Measurements from ENCODE around the gene ZNF296.

ZNF296 gene

GRCh38 chr19:45097776-45098520 is 21.7 kb upstream of the ZNF296 start:
- Histone ChIP-seq H3K9me2 (replicated peaks; ENCODE audit: insufficient read depth, low read length) (no peaks in the 10 kb centered on the region), H3K27me3 (replicated peaks; ENCODE audit: insufficient read depth, low read length) (no peaks in the 10 kb centered on the region), H3K4me2 (ENCODE audit: low read depth, low read length) (no peak overlapping the region), H3K9me3 (replicated peaks; ENCODE audit: insufficient read depth, low read length) (no peaks in the 10 kb centered on the region), H3K27ac (ENCODE audit: low read length) (no peak overlapping the region), H3K36me3 (replicated peaks; ENCODE audit: insufficient read depth, low read length) (no peaks in the 10 kb centered on the region), H3K4me3 (ENCODE audit: low read length) (no peak overlapping the region), H3K79me2 (ENCODE audit: low read length) (peaks cover 100% of the 10 kb centered on the region), H3F3A (ENCODE audit: insufficient read depth, low read length) (peaks cover 8% of the 10 kb centered on the region; the same call in 1 of the 2 replicates), H2AFZ (ENCODE audit: low read length) (no peak overlapping the region), H3K9ac (ENCODE audit: low read length) (no peak overlapping the region), H4K20me1 (ENCODE audit: insufficient read depth, low read length) (peaks cover 12% of the 10 kb centered on the region; the same call in 1 of the 2 replicates), H3K4me1 (ENCODE audit: low read length) (peaks cover 11% of the 10 kb centered on the region)
- DNase-seq = no peak
- TF ChIP-seq, protein P1, sequence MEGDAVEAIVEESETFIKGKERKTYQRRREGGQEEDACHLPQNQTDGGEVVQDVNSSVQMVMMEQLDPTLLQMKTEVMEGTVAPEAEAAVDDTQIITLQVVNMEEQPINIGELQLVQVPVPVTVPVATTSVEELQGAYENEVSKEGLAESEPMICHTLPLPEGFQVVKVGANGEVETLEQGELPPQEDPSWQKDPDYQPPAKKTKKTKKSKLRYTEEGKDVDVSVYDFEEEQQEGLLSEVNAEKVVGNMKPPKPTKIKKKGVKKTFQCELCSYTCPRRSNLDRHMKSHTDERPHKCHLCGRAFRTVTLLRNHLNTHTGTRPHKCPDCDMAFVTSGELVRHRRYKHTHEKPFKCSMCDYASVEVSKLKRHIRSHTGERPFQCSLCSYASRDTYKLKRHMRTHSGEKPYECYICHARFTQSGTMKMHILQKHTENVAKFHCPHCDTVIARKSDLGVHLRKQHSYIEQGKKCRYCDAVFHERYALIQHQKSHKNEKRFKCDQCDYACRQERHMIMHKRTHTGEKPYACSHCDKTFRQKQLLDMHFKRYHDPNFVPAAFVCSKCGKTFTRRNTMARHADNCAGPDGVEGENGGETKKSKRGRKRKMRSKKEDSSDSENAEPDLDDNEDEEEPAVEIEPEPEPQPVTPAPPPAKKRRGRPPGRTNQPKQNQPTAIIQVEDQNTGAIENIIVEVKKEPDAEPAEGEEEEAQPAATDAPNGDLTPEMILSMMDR (IDR thresholded peaks at IDR 0.05; ENCODE audit: low read length) = no peak
- no peak for TF ChIP-seq EZH2 (optimal IDR thresholded peaks at IDR 0.05; ENCODE audit: low read depth, low read length)
- no peak for TF ChIP-seq EZH2phosphoT487 (IDR thresholded peaks at IDR 0.05; ENCODE audit: low read length)

GRCh38 chr19:45097450-45097775 is 21.1 kb upstream of the ZNF296 start:
- no peak for DNase-seq
- Histone ChIP-seq H3K27me3 (replicated peaks; ENCODE audit: insufficient read depth, low read length) (no peaks in the 10 kb centered on the region), H3K4me3 (ENCODE audit: low read length) (no peak overlapping the region), H3K9me2 (replicated peaks; ENCODE audit: insufficient read depth, low read length) (no peaks in the 10 kb centered on the region), H3K79me2 (ENCODE audit: low read length) (peaks cover 95% of the 10 kb centered on the region), H3K4me1 (ENCODE audit: low read length) (peaks cover 6% of the 10 kb centered on the region), H3K9ac (ENCODE audit: low read length) (no peak overlapping the region), H3F3A (ENCODE audit: insufficient read depth, low read length) (peaks cover 10% of the 10 kb centered on the region; the same call in 1 of the 2 replicates), H2AFZ (ENCODE audit: low read length) (no peak overlapping the region), H4K20me1 (ENCODE audit: insufficient read depth, low read length) (peaks cover 12% of the 10 kb centered on the region; the same call in 1 of the 2 replicates), H3K36me3 (replicated peaks; ENCODE audit: insufficient read depth, low read length) (no peaks in the 10 kb centered on the region), H3K27ac (ENCODE audit: low read length) (no peak overlapping the region), H3K4me2 (ENCODE audit: low read depth, low read length) (no peak overlapping the region), H3K9me3 (replicated peaks; ENCODE audit: insufficient read depth, low read length) (no peaks in the 10 kb centered on the region)
- TF ChIP-seq EZH2 (optimal IDR thresholded peaks at IDR 0.05; ENCODE audit: low read depth, low read length) (no peak), EZH2phosphoT487 (IDR thresholded peaks at IDR 0.05; ENCODE audit: low read length) (no peak)
- TF ChIP-seq, protein P1 (IDR thresholded peaks at IDR 0.05; ENCODE audit: low read length) = no peak

DNA sequence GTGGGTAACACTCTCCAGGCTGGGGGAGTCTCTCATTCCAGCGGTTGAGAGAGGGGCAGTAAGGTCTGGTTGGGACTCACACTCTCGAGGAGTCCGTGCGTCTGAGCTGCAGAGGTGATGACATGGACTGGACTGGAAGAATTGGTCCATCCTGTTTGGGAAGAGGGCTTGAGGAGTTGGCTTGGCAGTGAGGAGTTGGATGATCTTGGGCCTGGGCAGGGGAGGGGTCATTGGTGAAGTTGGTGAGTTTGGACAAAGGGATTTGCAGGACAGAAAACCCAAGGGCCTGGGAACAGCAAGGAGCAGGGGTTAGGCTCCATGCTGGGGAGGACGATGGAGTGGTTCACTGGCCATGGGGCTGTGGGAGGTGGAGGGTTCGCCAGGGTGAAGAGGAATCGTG is 20.4 kb upstream of the ZNF296 start:
- Histone ChIP-seq H3K9ac (ENCODE audit: low read length) (no peak overlapping the region), H3K36me3 (replicated peaks; ENCODE audit: insufficient read depth, low read length) (no peaks in the 10 kb centered on the region), H3K9me3 (replicated peaks; ENCODE audit: insufficient read depth, low read length) (no peaks in the 10 kb centered on the region), H3K4me2 (ENCODE audit: low read depth, low read length) (no peak overlapping the region), H3K4me1 (ENCODE audit: low read length) (peaks cover 6% of the 10 kb centered on the region), H3K79me2 (ENCODE audit: low read length) (peaks cover 88% of the 10 kb centered on the region), H3K27me3 (replicated peaks; ENCODE audit: insufficient read depth, low read length) (no peaks in the 10 kb centered on the region), H3F3A (ENCODE audit: insufficient read depth, low read length) (peaks cover 17% of the 10 kb centered on the region), H3K4me3 (ENCODE audit: low read length) (no peak overlapping the region), H4K20me1 (ENCODE audit: insufficient read depth, low read length) (peaks cover 12% of the 10 kb centered on the region; the same call in 1 of the 2 replicates), H3K9me2 (replicated peaks; ENCODE audit: insufficient read depth, low read length) (no peaks in the 10 kb centered on the region), H3K27ac (ENCODE audit: low read length) (no peak overlapping the region), H2AFZ (ENCODE audit: low read length) (no peak overlapping the region)
- TF ChIP-seq EZH2 (optimal IDR thresholded peaks at IDR 0.05; ENCODE audit: low read depth, low read length) = no peak
- TF ChIP-seq, protein P1 (IDR thresholded peaks at IDR 0.05; ENCODE audit: low read length) = no peak
- TF ChIP-seq EZH2phosphoT487 (IDR thresholded peaks at IDR 0.05; ENCODE audit: low read length) = no peak
- no peak for DNase-seq

Data from MM.1S (cell line).